Neural cell (in vitro differentiated cells): ENCODE results near the gene TTC1.

Experiments used
- EP300 ChIP-seq: fragments of 450-650 bp; conservative IDR thresholded peaks from 2 replicates; pipeline ENCODE4 v1.6.1; 2014; ENCODE audit warnings: antibody characterized with exemption, mild to moderate bottlenecking, moderate library complexity; ENCODE audit not compliant: poor library complexity, severe bottlenecking
- EZH2 ChIP-seq: fragments of 200-600, 300-800 bp; shearing (Covaris generic), sonication (generic); IDR thresholded peaks from 2 replicates; pipeline ENCODE4 v1.6.1; 2014; ENCODE audit warnings: antibody characterized with exemption, low read length, borderline replicate concordance, mild to moderate bottlenecking; ENCODE audit not compliant: insufficient read depth, poor library complexity, severe bottlenecking
- POLR2AphosphoS5 ChIP-seq: IDR thresholded peaks from 2 replicates; pipeline ENCODE4 v1.6.1; 2012
- RAD21 ChIP-seq: fragments of 450-650 bp; conservative IDR thresholded peaks from 2 replicates; pipeline ENCODE4 v1.6.1; 2014; ENCODE audit warnings: antibody characterized with exemption, mild to moderate bottlenecking, moderate library complexity
- TAF1 ChIP-seq: IDR thresholded peaks from 2 replicates; pipeline ENCODE4 v1.6.1; 2012; ENCODE audit warnings: low read depth
- TF ChIP-seq, protein P1 (sequence below): fragments of 450-650 bp; IDR thresholded peaks from 2 replicates; pipeline ENCODE4 v1.5.1; 2014; ENCODE audit warnings: antibody characterized with exemption, mild to moderate bottlenecking, moderate library complexity; ENCODE audit not compliant: poor library complexity, severe bottlenecking

DNA sequence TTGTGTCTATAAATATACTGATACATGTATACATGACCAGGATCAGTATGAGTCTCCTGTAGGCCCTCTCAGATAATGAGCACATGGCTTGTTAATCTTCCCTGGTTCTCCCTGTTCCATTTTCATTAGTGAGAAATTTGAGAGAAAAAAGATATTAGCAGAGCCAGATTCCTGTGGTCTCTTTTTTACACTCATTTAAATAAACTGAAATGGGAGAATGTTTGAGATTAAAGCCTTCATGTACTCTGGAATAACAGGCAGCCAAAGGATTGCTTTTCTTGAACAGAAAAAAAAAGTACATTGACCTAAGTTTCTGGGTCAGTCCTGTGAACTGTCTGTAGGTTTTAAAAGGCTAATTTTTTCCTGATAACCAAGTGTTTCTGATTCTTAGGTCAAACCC lies 66.1 kb downstream of the TTC1 start:
- TF ChIP-seq EZH2 (no peak), TAF1 (no peak), EP300 (no peak), POLR2AphosphoS5 (no peak), RAD21 (no peak)
- TF ChIP-seq, protein P1, sequence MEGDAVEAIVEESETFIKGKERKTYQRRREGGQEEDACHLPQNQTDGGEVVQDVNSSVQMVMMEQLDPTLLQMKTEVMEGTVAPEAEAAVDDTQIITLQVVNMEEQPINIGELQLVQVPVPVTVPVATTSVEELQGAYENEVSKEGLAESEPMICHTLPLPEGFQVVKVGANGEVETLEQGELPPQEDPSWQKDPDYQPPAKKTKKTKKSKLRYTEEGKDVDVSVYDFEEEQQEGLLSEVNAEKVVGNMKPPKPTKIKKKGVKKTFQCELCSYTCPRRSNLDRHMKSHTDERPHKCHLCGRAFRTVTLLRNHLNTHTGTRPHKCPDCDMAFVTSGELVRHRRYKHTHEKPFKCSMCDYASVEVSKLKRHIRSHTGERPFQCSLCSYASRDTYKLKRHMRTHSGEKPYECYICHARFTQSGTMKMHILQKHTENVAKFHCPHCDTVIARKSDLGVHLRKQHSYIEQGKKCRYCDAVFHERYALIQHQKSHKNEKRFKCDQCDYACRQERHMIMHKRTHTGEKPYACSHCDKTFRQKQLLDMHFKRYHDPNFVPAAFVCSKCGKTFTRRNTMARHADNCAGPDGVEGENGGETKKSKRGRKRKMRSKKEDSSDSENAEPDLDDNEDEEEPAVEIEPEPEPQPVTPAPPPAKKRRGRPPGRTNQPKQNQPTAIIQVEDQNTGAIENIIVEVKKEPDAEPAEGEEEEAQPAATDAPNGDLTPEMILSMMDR = no peak
